OCI-LY1 (cell line): ENCODE measurements around the gene GAPDHS.

Experiments
- EZH2 ChIP-seq: fragments of 200-600 bp; sonication (generic), shearing (Covaris generic); IDR thresholded peaks from 2 replicates; pipeline ENCODE4 v1.8.0; 2017; ENCODE audit warnings: borderline replicate concordance, mixed run types, mild to moderate bottlenecking, antibody characterized with exemption, low read length, moderate library complexity, mixed read lengths
- TF ChIP-seq, protein P1 (sequence below): fragments of 200-600 bp; sonication (generic), shearing (Covaris generic); IDR thresholded peaks from 2 replicates; pipeline ENCODE4 v1.5.1; 2017; ENCODE audit warnings: mild to moderate bottlenecking, antibody characterized with exemption, low read length, moderate library complexity, mixed read lengths

- TF ChIP-seq, protein P1, sequence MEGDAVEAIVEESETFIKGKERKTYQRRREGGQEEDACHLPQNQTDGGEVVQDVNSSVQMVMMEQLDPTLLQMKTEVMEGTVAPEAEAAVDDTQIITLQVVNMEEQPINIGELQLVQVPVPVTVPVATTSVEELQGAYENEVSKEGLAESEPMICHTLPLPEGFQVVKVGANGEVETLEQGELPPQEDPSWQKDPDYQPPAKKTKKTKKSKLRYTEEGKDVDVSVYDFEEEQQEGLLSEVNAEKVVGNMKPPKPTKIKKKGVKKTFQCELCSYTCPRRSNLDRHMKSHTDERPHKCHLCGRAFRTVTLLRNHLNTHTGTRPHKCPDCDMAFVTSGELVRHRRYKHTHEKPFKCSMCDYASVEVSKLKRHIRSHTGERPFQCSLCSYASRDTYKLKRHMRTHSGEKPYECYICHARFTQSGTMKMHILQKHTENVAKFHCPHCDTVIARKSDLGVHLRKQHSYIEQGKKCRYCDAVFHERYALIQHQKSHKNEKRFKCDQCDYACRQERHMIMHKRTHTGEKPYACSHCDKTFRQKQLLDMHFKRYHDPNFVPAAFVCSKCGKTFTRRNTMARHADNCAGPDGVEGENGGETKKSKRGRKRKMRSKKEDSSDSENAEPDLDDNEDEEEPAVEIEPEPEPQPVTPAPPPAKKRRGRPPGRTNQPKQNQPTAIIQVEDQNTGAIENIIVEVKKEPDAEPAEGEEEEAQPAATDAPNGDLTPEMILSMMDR = no peak
- TF ChIP-seq EZH2 = no peak
These were observed 22.7 kb upstream of the GAPDHS start for GRCh38 chr19:35510626-35510964.
